Putamen (tissue), 1 donor: ENCODE measurements around the gene SIM1.

Source experiments
- DNase-seq: peaks from one replicate; pipeline ENCODE4 v3.0.0-alpha.2; 2016; ENCODE audit warnings: low spot score

SIM1 gene

GRCh38 chr6:100470422-100471120 lies 5.8 kb upstream of the SIM1 start:
- DNase-seq, result no peak

- no peak for DNase-seq
Measured at GRCh38 chr6:100469101-100469859, 4.6 kb upstream of the SIM1 start.

- no peak for DNase-seq
Measured at GRCh38 chr6:100468016-100468622, 3.4 kb upstream of the SIM1 start.

- DNase-seq, result no peak
Measured at GRCh38 chr6:100467129-100468015, 2.7 kb upstream of the SIM1 start.

GRCh38 chr6:100466410-100467128 lies 1.8 kb upstream of the SIM1 start:
- DNase-seq, result no peak

GRCh38 chr6:100465701-100466409 lies 1.1 kb upstream of the SIM1 start:
- no peak for DNase-seq

GRCh38 chr6:100464162-100464851 lies 414 bp downstream of the SIM1 start:
- DNase-seq, result no peak

- no peak for DNase-seq
Measured at GRCh38 chr6:100463630-100464161, 1.0 kb downstream of the SIM1 start.

GRCh38 chr6:100462706-100463629 lies 1.8 kb downstream of the SIM1 start:
- DNase-seq, result no peak

GRCh38 chr6:100461917-100462705 lies 2.6 kb downstream of the SIM1 start:
- DNase-seq, result no peak

- DNase-seq, result no peak
Measured at GRCh38 chr6:100461278-100461916, 3.3 kb downstream of the SIM1 start.

GRCh38 chr6:100460650-100461204 lies 4.0 kb downstream of the SIM1 start:
- no peak for DNase-seq

GRCh38 chr6:100459592-100460184 lies 5.0 kb downstream of the SIM1 start:
- no peak for DNase-seq

- DNase-seq, result no peak
Measured at GRCh38 chr6:100458841-100459591, 5.7 kb downstream of the SIM1 start.

GRCh38 chr6:100457311-100457990 lies 7.3 kb downstream of the SIM1 start:
- no peak for DNase-seq

GRCh38 chr6:100456908-100457235 lies 7.8 kb downstream of the SIM1 start:
- DNase-seq, result no peak
